Measurements from ENCODE around the gene SCAF1. TPM values are rescaled to one million over a fixed set of nuclear protein-coding genes. Genes with fewer than 3 reads are reported as not detected.
A peak's percentile ranks its signal among the peaks of the same experiment; 100 is the strongest.

Gene SCAF1
- total and polyA plus RNA-seq, 9 of the 15 experiments (the other 6 are each of a cell fraction or from before 2014, with no cell fraction given) = 0.20 to 79.0 (median 4.9) TPM

GRCh38 chr19:49640113-49640898 is 1.7 kb upstream of the SCAF1 start, which contains the start of gene RRAS (continued):
- TF ChIP-seq ZFP91 (CRISPR knock-in tag; IDR thresholded peaks at IDR 0.05) (no peak), XRCC3 (IDR thresholded peaks at IDR 0.05) (no peak), SMARCC2 (IDR thresholded peaks at IDR 0.05; ENCODE audit: low read depth) (0 out of 2 replicates have a peak, but pooled peaks have one; percentile 32), ZNF224 (CRISPR knock-in tag; IDR thresholded peaks at IDR 0.05) (no peak), PRDM10 (IDR thresholded peaks at IDR 0.05; ENCODE audit: partially characterized antibody) (peak; percentile 55), MLLT1 (IDR thresholded peaks at IDR 0.05) (peak in 1 of 2 experiments; percentile 83; a peak in 1 of 4 replicates), RNF2 (IDR thresholded peaks at IDR 0.05) (peak; percentile 80), DDX20 (tag; IDR thresholded peaks at IDR 0.05; ENCODE audit: low read depth) (no peak), MYC (IDR thresholded peaks at IDR 0.05; ENCODE audit: low read depth, low read length) (peak; percentile 87), MYC (CRISPR knock-in tag; IDR thresholded peaks at IDR 0.05; ENCODE audit: borderline replicate concordance, low read depth) (no peak), ZBTB7A (IDR thresholded peaks at IDR 0.05; ENCODE audit: borderline replicate concordance, control insufficient read depth, low read depth, low read length) (peak; percentile 89; the same call in 1 of the 2 replicates), HCFC1 (IDR thresholded peaks at IDR 0.05; ENCODE audit: low read depth, low read length) (peak; percentile 51), KDM4B (IDR thresholded peaks at IDR 0.05; ENCODE audit: borderline replicate concordance in 2 of 2, low read depth in 1 of 2) (peak in 1 of 2 experiments; percentile 45; a peak in 1 of 4 replicates), CTCF (IDR thresholded peaks at IDR 0.05 in 2 of 3, conservative IDR thresholded peaks at IDR 0.05 in 1 of 3; ENCODE audit: insufficient read depth in 2 of 3, low read depth in 1 of 3, low read length in 3 of 3) (0 out of 6 replicates have a peak, but pooled peaks of 1 of the 3 experiments have one; percentile 2), NCOA4 (IDR thresholded peaks at IDR 0.05; ENCODE audit: partially characterized antibody) (no peak)

Measured in K562 (cell line).